GM19395 (cell line): Measurements from ENCODE around the gene REPS1.
A peak's percentile ranks its signal among the peaks of the same experiment; 100 is the strongest.
"Not testable (repeated sequence)": the region's sequence is repeated elsewhere in the genome, so short reads cannot be mapped to it uniquely, and the experiment has no call there.

Experiments
- ATAC-seq: cut with Tn5 transposase; IDR thresholded peaks from one replicate; pipeline ENCODE4 v1.9.1; 2021; ENCODE audit warnings: mild to moderate bottlenecking, moderate library complexity; ENCODE audit not compliant: unreplicated experiment

REPS1 gene

DNA sequence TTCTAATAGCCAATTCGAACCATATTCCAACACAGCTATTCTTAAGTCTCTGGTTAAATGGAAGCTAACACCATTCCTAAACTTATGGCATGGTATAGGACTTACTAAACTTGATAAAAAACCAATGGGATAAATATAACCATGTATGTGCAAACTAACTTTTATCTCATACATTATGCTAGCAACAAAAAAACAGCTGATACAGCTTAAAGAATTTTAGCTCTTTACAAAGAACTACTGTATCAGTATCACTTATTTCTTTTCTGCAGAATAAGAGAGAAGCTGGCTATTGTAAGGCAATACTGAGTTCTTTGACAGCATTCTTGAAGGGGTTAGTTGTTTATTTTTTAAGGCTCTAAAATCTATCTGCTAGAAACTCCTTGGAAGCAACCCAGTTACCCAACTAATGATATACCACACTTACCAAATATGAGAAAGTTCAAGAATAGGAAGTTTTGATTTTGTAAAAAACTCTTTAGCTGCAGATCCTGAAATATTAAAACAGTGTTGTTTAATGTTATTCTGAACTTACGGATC, 44.9 kb downstream of the REPS1 start:
- ATAC-seq, result no peak

DNA sequence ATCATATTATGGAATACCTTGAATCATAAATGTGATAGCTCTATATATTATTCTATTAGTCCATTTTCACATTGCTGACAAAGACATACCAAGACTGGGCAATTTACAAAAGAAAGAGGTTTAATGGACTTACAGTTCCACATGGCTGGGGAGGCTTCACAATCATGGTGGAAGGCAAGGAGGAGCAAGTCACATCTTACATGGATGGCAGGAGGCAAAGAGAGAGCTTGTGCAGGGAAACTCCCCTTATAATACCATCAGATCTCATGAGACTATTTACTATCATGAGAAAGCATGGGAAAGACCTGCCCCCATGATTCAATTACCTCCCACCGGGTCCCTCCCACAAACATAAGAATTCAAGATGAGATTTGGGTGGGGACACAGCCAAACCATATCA, 51.2 kb downstream of the REPS1 start:
- not testable (repeated sequence) for ATAC-seq

GRCh38 chr6:138931660-138932059, 56.4 kb downstream of the REPS1 start:
- ATAC-seq, result no peak

GRCh38 chr6:138926579-138926978, 61.5 kb downstream of the REPS1 start:
- no peak for ATAC-seq

GRCh38 chr6:138925806-138926205, 62.2 kb downstream of the REPS1 start:
- no peak for ATAC-seq

DNA sequence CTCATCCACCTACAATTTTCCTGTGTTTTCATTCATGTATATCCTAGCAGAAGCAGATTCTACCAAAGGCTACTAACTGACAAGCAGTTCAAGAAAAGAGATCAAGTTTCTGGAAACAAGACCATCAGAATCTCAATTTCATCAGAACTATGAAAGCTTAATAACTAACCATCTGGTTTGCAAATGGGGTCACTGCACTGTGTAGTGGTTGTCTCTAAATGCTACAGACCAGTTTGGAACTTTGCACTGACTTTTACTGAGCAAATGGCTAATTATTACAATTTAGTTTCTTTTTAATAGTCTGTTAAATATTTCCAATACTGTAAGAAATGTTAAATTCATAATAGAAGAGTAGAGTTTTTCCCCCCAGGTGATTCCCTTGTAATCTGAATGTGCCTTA, 64.5 kb downstream of the REPS1 start:
- no peak for ATAC-seq

GRCh38 chr6:138920906-138921305, 67.1 kb downstream of the REPS1 start:
- ATAC-seq, result no peak

DNA sequence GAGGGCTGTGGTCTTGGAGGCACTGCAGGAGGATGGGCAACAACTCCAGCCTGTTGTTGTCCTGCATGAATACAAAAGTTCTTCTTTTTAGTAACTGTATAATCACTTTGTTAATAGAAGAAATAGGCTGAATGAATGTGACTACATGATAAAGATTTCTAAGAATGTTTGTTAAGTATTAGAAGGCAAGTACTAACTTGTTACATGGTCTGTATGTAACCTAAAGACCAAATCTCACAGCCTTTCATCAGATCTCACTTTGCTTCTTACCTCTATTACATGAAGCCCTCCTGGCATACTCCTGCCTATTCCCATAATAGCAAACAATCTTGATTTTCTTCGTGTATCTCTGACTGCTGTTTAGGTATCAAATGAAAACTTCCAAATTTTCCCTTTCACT, 73.4 kb downstream of the REPS1 start:
- no peak for ATAC-seq

GRCh38 chr6:138912308-138912707, 75.7 kb downstream of the REPS1 start:
- no peak for ATAC-seq

GRCh38 chr6:138909975-138910374, 78.1 kb downstream of the REPS1 start:
- ATAC-seq, result no peak

GRCh38 chr6:138909511-138909910, 78.5 kb downstream of the REPS1 start:
- no peak for ATAC-seq

GRCh38 chr6:138907167-138907566, 80.9 kb downstream of the REPS1 start:
- no peak for ATAC-seq

GRCh38 chr6:138897031-138897430, 91.0 kb downstream of the REPS1 start:
- no peak for ATAC-seq

- no peak for ATAC-seq
Observed at GRCh38 chr6:138896104-138896756, 91.8 kb downstream of the REPS1 start.

DNA sequence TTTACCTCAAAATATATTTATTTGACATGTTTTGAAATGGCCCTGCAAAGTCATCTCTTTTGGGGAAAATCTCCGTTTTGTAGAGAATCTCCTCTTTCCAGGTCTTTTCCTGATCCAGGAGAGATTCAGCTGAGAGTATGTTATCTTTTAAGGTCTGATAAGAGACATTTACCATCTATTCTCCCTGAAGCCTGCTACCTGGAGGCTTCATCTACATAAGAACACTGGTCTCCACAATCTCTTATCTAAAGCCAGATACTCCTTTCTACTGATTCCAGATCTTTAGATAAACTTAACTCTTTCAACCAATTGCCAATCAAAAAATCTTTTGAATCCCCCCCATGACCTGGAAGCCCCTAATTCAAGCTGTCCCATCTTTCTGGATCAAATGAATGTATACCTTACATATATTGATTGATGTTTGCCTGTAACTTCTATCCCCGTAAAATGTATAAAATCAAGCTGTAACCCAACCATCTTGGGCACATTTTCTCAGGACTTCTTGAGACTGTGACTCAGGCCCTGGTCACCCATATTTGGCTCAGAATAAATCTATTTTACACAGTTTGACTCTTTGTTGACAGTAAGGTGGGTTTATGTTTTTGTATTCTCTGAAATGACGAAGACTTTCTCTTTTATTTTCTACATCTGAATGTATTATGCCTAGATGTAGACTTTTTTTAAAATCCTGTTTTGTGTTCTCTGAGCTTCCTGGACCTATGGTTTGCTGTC, 96.6 kb downstream of the REPS1 start:
- no peak for ATAC-seq

DNA sequence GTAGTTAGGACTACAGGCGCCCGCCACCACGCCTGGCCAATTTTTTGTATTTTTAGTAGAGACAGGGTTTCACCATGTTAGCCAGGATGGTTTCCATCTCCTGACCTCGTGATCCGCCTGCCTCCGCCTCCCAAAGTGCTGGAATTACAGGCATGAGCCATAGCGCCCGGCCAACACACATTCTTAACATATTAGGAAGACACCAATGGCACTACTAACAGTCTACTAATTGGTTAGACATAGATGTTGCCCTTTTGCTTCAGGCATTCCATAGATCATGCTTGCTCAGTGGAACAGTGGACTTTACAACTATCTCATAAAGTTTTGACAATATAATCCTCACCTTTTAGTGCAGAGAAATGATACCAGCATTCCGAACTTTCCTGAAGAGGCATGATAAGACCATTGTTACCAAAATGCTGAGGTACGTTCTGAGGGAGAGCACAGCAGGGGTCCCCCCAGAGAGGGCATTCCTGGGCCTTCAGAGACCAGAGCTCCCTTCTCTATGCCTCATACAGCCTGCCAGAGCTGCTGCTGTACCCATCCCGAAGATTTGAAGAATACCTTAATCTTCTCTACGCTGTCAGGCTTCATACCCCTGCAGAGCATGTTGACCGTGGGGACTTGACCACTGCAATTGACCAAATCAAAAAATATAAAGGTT, 102.8 kb downstream of the REPS1 start:
- ATAC-seq, result no peak

GRCh38 chr6:138882369-138883017, 105.6 kb downstream of the REPS1 start:
- peak; percentile 81 for ATAC-seq

DNA sequence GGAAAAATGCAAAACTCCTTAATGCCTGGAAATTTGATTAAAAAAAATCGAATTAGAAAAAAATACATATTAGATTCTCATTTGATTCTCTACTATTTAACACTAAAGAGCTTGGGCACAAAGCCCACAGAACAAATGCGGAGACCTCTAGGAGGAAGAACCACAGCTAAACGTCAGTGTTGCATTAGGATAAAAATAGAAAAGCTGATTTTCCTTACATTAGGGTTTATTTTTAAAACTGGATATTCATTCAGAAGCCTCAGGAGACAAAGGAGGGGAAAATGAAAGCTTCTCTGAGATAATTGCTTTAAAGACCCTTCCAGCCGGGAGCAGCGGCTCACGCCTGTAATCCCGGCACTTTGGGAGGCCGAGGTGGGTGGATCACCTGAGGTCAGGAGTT, 114.9 kb downstream of the REPS1 start:
- ATAC-seq, result no peak

GRCh38 chr6:138869398-138869797, 118.7 kb downstream of the REPS1 start:
- no peak for ATAC-seq

GRCh38 chr6:138868181-138868580, 119.9 kb downstream of the REPS1 start:
- ATAC-seq, result no peak

GRCh38 chr6:138865480-138866109, 122.5 kb downstream of the REPS1 start:
- ATAC-seq, result no peak
